ENCODE data around the gene ZFP62. TPM values are rescaled to one million over a fixed set of nuclear protein-coding genes. Genes with fewer than 3 reads are reported as not detected.

Gene ZFP62
- total and polyA plus RNA-seq, 2 of the 8 experiments (the other 6 are each of a cell fraction or from before 2014, with no cell fraction given): 9.3 to 38.5 TPM

GRCh38 chr5:180860887-180861822, at the start of gene ZFP62 (continued):
- TF ChIP-seq RNF2 (IDR thresholded peaks at IDR 0.05; ENCODE audit: borderline replicate concordance, low read depth, low read length, missing control alignments, poor library complexity, severe bottlenecking) (no peak), TCF12 (IDR thresholded peaks at IDR 0.05; ENCODE audit: low read depth, low read length) (peak; percentile 85; the same call in 1 of the 2 replicates), TBP (IDR thresholded peaks at IDR 0.05; ENCODE audit: low read depth, low read length) (peak; percentile 39; the same call in 1 of the 2 replicates), E2F6 (IDR thresholded peaks at IDR 0.05) (peak; percentile 83), ASH2L (IDR thresholded peaks at IDR 0.05; ENCODE audit: low read length) (peak; percentile 88), POLR2AphosphoS5 (IDR thresholded peaks at IDR 0.05; ENCODE audit: low read depth, low read length) (peak; percentile 20), JUND (IDR thresholded peaks at IDR 0.05; ENCODE audit: low read length) (no peak), KDM4A (IDR thresholded peaks at IDR 0.05; ENCODE audit: low read depth, low read length, severe bottlenecking) (peak; percentile 46), CTCF (IDR thresholded peaks at IDR 0.05; ENCODE audit: control extremely low read depth in 1 of 3, insufficient read depth in 1 of 3, low read depth in 1 of 3, low read length in 3 of 3) (no peak), PHF8 (conservative IDR thresholded peaks at IDR 0.05; ENCODE audit: low read depth, low read length) (peak; percentile 59; the same call in 1 of the 2 replicates), RBBP5 (IDR thresholded peaks at IDR 0.05; ENCODE audit: borderline replicate concordance, low read depth, low read length) (0 out of 2 replicates have a peak, but pooled peaks have one; percentile 56), HDAC2 (IDR thresholded peaks at IDR 0.05; ENCODE audit: borderline replicate concordance in 1 of 2, low read depth in 2 of 2, low read length in 2 of 2) (no peak), CHD1 (IDR thresholded peaks at IDR 0.05; ENCODE audit: low read depth, low read length) (no peak), ATF2 (IDR thresholded peaks at IDR 0.05; ENCODE audit: low read length) (0 out of 2 replicates have a peak, but pooled peaks have one; percentile 19), SP4 (IDR thresholded peaks at IDR 0.05; ENCODE audit: low read length) (0 out of 2 replicates have a peak, but pooled peaks have one; percentile 24), SP2 (IDR thresholded peaks at IDR 0.05; ENCODE audit: low read length) (peak; percentile 67), MAX (IDR thresholded peaks at IDR 0.05) (peak; percentile 78)

All from H1 (cell line).